HG02642 (cell line): ENCODE measurements around the gene UNKL.

Experiments used
- ATAC-seq: cut with Tn5 transposase; IDR thresholded peaks from one replicate; pipeline ENCODE4 v1.9.1; 2021; ENCODE audit warnings: mild to moderate bottlenecking; ENCODE audit not compliant: unreplicated experiment, poor library complexity

The UNKL gene

DNA sequence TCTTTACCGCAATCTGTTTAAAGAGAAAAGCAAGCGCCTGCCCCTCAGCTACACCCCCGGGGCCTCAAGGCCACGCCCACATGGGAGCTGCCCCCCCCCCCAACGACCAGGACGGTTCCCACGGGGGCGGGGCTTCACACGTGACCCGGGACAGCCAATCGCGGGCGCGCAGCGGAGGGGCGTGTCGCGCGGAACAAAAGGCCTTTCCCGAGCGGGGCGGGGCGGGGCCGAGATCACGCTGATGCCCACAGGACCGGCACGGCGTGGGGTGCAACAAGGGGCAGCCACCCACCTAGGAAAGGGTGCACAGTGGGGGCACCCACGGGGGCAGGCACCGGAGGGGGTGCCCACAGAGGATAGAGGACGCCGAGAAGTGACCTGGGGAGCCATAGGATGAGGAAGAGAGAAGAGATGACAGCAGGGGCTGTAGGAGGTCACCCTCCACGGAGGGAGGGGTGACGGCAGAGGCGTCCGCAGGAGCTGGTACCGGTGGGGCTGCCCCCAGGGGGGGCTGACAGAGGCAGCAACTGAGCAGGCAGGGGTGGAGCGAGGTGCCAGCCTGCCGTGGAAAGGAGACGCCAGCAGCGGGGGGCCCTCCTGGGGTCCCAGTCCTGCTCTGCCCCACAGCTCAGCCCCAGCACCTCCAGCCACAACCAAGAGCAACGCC, 6.2 kb downstream of the UNKL start:
- peak; percentile 77 for ATAC-seq

- peak; percentile 7 for ATAC-seq
Observed at GRCh38 chr16:1407753-1408152, 6.8 kb downstream of the UNKL start.

- ATAC-seq = no peak
Observed at GRCh38 chr16:1403733-1404132, 10.8 kb downstream of the UNKL start.

- ATAC-seq = no peak
Observed at GRCh38 chr16:1403036-1403435, 11.5 kb downstream of the UNKL start.

DNA sequence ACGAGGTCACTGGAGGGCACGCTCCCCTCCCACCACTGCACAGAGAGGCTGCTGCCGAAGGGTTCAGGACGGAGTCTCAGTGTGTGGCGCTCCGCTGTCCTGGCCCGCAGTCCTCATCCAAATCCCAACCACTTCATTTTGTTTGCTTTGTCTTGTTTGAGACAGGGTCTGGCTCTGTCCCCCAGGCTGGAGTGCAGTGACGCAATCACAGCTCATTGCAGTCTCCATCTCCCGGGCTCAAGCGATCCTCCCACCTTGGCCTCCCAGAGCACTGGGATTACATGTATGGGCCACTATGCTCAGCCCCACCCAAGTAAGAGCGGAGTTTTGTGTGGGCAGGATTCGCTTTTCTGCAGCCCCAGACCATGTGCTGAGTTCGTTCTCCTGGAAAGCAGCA, 12.7 kb downstream of the UNKL start:
- ATAC-seq = no peak

- no peak for ATAC-seq
Observed at GRCh38 chr16:1401061-1401757, 13.3 kb downstream of the UNKL start.

DNA sequence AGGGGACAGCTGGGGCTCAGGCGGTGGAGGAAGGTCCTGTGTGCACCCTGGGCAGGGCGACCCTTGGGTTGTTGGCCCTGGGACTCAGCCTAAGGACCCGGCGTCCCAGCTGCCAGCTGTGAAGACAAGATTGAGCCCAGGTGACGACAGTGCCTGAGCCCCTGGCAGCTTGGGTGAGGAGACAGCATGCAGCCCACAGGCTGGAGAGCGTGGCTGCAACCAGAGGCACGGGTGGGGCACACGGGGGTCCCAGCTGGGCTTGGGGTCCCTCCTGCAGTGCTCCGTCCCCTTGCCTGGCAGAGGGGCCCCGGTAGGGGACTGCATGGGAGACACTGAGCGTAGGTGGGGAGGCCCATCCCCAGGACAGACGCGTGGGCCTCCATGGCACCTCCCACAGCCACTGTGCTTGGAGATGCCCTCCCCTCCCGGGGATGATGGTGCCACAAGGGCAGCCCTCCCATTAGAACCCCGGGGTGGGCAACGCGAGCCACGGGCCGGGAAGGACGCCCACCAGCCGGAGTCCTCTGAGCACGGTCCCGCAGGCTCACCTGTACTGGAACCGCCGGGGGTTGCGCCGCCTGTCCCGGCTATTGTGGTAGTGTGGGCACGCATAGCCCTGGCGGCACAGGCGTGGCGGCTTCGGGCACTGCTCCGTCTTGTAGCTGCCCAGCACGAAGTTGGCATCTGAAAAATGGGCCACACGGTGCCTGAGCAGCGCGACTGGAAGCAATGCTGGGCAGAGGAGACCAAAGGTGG, 15.5 kb downstream of the UNKL start:
- no peak for ATAC-seq

DNA sequence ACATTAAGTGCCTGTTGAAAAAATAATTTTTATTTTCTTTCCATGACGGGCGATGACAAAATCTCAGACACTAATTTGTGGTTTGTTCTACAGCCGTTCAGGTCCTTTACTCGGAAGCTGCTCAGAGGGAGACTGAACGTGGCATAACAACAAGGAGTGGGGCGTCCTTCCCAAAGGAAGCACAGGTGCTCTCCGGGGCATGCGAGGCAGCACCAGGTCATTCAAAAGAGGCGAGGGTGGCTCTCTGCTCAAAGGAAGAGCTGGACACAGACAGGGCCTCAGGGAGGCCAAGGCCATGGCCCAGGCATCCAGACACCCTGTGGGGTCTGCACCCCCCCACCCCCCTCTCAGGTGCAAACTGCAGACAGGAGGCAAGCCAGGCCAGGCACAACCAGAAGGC, 16.2 kb downstream of the UNKL start:
- no peak for ATAC-seq

- no peak for ATAC-seq
Observed at GRCh38 chr16:1397779-1398178, 16.7 kb downstream of the UNKL start.

GRCh38 chr16:1395444-1396031, 19.0 kb downstream of the UNKL start:
- ATAC-seq = no peak

DNA sequence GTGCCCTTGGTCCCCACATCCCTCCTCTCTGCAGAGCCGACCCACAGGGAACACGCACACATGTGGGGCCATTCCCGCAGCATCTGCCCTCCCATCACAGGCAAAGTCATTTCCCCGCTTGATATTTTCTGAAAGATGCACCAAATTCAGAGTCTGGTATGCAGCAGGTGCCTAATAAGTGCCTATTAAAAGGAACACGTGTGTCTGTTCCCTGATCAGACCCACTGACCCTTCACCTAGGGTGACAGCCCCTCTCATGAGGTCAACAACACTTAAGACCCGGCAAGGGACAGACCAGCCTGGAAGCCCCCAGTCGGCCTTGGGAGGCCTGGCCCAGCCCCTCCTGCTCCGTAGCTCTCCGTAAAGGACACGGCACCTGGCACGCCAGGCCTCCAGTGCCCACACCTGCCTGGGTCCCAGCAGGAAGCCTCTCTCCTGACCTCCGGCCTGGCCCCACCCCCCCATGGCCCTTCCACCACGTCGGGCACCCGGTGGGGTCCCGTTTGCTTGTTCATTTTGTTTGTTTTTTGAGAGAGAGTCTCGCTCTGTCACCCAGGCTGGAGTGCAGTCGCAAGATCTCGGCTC, 20.0 kb downstream of the UNKL start:
- ATAC-seq = no peak

GRCh38 chr16:1393613-1394176, 20.8 kb downstream of the UNKL start:
- no peak for ATAC-seq

DNA sequence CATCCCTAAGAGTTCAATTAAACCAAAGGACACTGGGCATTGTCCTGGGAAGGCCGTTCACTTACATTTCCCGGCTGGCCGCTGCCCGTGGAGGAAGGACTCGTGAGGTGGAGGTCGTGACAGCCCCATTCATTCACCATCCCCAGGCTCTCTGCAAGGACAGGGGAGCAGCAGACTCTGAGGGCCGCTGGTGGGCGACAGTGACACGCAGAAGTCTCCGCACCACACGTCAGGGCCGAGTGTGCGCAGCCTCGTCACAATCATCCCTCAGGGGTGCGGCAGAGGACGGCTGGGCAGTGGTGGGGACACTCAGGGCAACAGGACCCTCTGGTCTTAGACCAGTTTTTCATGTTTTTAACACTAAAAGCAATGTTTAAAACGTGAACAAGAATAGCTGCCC, 21.7 kb downstream of the UNKL start:
- no peak for ATAC-seq

DNA sequence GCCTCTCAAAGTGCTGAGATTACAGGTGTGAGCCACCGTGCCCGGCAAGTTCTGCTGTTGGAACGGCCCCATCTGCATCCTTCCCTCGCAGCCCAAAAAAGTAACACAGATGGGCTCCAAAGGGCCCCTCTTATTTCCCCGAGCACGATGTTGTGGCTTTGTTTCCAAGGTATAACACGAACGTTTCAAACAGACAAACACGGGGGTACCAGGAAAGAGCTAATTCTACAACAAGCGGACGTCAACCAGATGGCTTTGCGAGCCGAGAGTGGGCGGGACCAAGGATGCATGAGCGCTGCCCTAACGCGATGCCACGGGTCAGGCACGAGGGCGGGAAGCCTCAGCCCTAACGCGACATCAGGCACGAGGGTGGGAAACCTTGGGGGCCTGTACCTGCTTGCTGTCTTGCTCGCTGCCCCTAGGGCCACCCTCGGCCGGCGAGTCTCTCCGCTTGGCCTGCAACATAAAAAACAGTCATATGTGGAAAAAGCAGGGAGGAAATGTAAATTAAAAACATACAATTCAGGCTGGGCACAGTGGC, 24.2 kb downstream of the UNKL start:
- ATAC-seq = no peak

DNA sequence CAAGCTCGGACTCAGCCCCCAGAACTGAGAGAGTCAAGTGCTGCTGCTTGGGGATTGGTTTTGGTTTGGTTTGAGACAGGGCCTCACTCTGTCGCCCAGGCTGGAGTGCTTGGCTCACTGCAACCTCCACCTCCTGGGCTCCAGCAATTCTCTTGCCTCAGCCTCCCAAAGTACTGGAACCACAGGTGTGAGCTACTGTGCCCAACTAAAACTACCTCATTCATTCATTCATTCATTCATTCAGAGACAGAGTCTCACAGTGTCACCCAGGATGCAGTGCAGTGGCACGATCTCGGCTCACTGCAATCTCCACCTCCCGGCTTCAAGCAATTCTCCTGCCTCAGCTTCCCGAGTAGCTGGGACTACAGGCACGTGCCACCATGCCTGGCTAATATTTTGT, 24.7 kb downstream of the UNKL start:
- no peak for ATAC-seq

- no peak for ATAC-seq
Observed at GRCh38 chr16:1387331-1387730, 27.2 kb downstream of the UNKL start.

DNA sequence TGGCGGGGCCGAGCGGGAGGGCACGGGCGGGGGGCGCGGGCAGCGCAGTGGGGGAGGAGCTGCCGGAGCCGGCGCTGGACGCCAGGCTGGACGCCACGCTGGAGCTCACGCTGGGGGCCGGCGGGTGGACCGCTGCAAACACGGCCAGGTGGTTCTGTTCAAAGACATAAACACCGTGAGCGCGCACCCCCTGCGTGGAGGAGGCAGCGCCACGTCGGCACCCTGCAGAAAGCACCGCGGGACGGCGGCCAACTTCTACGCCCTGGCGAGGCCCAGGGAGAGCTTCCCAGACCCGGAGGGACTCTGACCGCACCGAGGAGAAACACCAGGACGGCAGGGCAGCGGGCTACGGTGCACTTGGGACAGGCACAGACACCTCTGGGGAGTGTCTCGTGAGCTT, 29.3 kb downstream of the UNKL start:
- no peak for ATAC-seq

DNA sequence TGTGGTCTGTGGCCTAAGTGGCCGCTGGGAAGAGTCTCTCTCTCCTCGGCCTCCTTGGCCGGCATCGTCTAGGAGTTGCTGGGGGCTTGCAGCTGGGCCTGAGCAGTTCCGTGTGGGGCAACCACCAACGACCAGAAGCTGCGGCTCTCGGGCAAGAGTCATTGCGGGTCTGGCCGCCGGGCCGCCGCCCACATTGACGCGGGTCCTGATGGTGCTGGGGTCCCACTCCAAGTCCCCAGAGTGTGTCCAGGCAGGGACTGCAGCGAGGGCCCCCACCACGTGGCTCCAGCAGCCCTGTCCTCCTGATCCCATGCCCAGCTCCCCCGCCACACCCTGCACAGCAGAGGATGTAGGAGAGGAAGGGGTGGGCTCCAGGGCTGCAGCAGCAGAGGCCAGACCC, 30.9 kb downstream of the UNKL start:
- ATAC-seq = no peak

- no peak for ATAC-seq
Observed at GRCh38 chr16:1381612-1382406, 32.7 kb downstream of the UNKL start.
